Measurements from ENCODE around the gene SMIM44. TPM values are rescaled to one million over a fixed set of nuclear protein-coding genes. Genes with fewer than 3 reads are reported as not detected.

SMIM44 gene
- total and polyA plus RNA-seq, 2 donors (not counting 1 experiment from before 2014, with no cell fraction given), result not detected

GRCh38 chr19:3520166-3521103 is 37.2 kb upstream of the SMIM44 start:
- H3K27ac Mint-ChIP-seq, result no peak overlapping the region
- 96% methylated on average over 37 of the region's 37 CpGs for WGBS (ENCODE audit: insufficient coverage)
- peaks cover 33% of the 10 kb centered on the region for H3K4me1 Mint-ChIP-seq
- no peak for ATAC-seq (ENCODE audit: low read depth)
- peaks cover 0 to 50% of the 10 kb centered on the region in 2 experiments for H3K36me3 ChIP-seq (replicated peaks in 1 of 2; ENCODE audit: control extremely low read depth in 1 of 2, control insufficient read depth in 1 of 2, extremely low read depth in 1 of 2, insufficient read depth in 2 of 2, low read length in 1 of 2)
- TF ChIP-seq CTCF (IDR thresholded peaks at IDR 0.05), result no peak
- TF ChIP-seq EZH2 (IDR thresholded peaks at IDR 0.05; ENCODE audit: borderline replicate concordance, insufficient read depth, low read depth, low read length, poor library complexity, severe bottlenecking), result no peak
- no peak overlapping the region for H3K27ac ChIP-seq (ENCODE audit: low read length in 2 of 2)
- no peak for DNase-seq
- no peak overlapping the region for H3K4me3 Mint-ChIP-seq
- no peaks in the 10 kb centered on the region for H3K27me3 ChIP-seq (replicated peaks in 1 of 4; ENCODE audit: control extremely low read depth in 1 of 4, control insufficient read depth in 3 of 4, insufficient read depth in 4 of 4, low read length in 3 of 4)
- H3K79me2 ChIP-seq (ENCODE audit: control insufficient read depth, insufficient read depth, low read length), result peaks cover 95% of the 10 kb centered on the region
- no peaks in the 10 kb centered on the region for H3K9me3 Mint-ChIP-seq (ENCODE audit: insufficient read depth)
- no peaks in the 10 kb centered on the region for H3K27me3 Mint-ChIP-seq
- no peak overlapping the region for H3K4me2 ChIP-seq (replicated peaks; ENCODE audit: low read depth, low read length, poor library complexity, severe bottlenecking)
- peaks cover 10 to 31% of the 10 kb centered on the region in 2 donors for H3K4me1 ChIP-seq (ENCODE audit: control insufficient read depth in 2 of 2, insufficient read depth in 2 of 2, low read length in 2 of 2)
- H3K9me3 ChIP-seq (ENCODE audit: control extremely low read depth in 1 of 3, control insufficient read depth in 2 of 3, insufficient read depth in 1 of 3, low read length in 2 of 3), result peaks cover 0 to 5% (median 0%) of the 10 kb centered on the region in 3 donors
- POLR2A ChIA-PET, result no interaction called here
- CTCF ChIA-PET, result interaction anchor here (1.3 kb wide), 1 partner anchor 37 kb away, joined by 3 read pairs; the partner anchor contains the start of gene SMIM44
- H3K9ac ChIP-seq (ENCODE audit: low read length), result no peak overlapping the region
- H2AFZ ChIP-seq (ENCODE audit: insufficient read depth, low read depth, low read length, poor library complexity, severe bottlenecking), result no peak overlapping the region
- peaks cover 94% of the 10 kb centered on the region for H4K20me1 ChIP-seq (ENCODE audit: control insufficient read depth, insufficient read depth, low read length, poor library complexity, severe bottlenecking)
- no peak overlapping the region for H3K4me3 ChIP-seq (ENCODE audit: control extremely low read depth in 1 of 5, extremely low read depth in 1 of 5, insufficient read depth in 1 of 5, low read depth in 2 of 5, low read length in 4 of 5)
- intact Hi-C loops (cut with micrococcal nuclease), result no loop called here

GRCh38 chr19:3519126-3519525 is 35.9 kb upstream of the SMIM44 start:
- ChIA-PET CTCF (interaction anchor here (1.3 kb wide), 1 partner anchor 35 kb away, joined by 3 read pairs; the partner anchor contains the start of gene SMIM44), POLR2A (no interaction called here)
- H3K27me3 Mint-ChIP-seq, result no peaks in the 10 kb centered on the region
- H3K9me3 ChIP-seq (ENCODE audit: control extremely low read depth in 1 of 3, control insufficient read depth in 2 of 3, insufficient read depth in 1 of 3, low read length in 2 of 3), result peaks cover 0 to 5% (median 0%) of the 10 kb centered on the region in 3 donors
- no peak overlapping the region for H3K4me2 ChIP-seq (replicated peaks; ENCODE audit: low read depth, low read length, poor library complexity, severe bottlenecking)
- H3K4me3 Mint-ChIP-seq, result no peak overlapping the region
- WGBS (ENCODE audit: insufficient coverage), result 96% methylated on average over 17 of the region's 18 CpGs
- peaks cover 98% of the 10 kb centered on the region for H3K79me2 ChIP-seq (ENCODE audit: control insufficient read depth, insufficient read depth, low read length)
- no peaks in the 10 kb centered on the region for H3K27me3 ChIP-seq (replicated peaks in 1 of 4; ENCODE audit: control extremely low read depth in 1 of 4, control insufficient read depth in 3 of 4, insufficient read depth in 4 of 4, low read length in 3 of 4)
- H3K9ac ChIP-seq (ENCODE audit: low read length), result no peak overlapping the region
- intact Hi-C loops (cut with micrococcal nuclease), result loop anchor here (5.0 kb wide), 1 partner anchor 33 kb away; no protein-coding TSS in a partner anchor
- peaks cover 10 to 31% of the 10 kb centered on the region in 2 donors for H3K4me1 ChIP-seq (ENCODE audit: control insufficient read depth in 2 of 2, insufficient read depth in 2 of 2, low read length in 2 of 2)
- H3K27ac ChIP-seq (ENCODE audit: low read length in 2 of 2), result no peak overlapping the region
- DNase-seq (no peak), ATAC-seq (ENCODE audit: low read depth) (no peak)
- no peak overlapping the region for H2AFZ ChIP-seq (ENCODE audit: insufficient read depth, low read depth, low read length, poor library complexity, severe bottlenecking)
- no peak for TF ChIP-seq EZH2 (IDR thresholded peaks at IDR 0.05; ENCODE audit: borderline replicate concordance, insufficient read depth, low read depth, low read length, poor library complexity, severe bottlenecking)
- TF ChIP-seq CTCF (IDR thresholded peaks at IDR 0.05), result no peak
- H3K4me1 Mint-ChIP-seq, result peaks cover 41% of the 10 kb centered on the region
- no peaks in the 10 kb centered on the region for H3K9me3 Mint-ChIP-seq (ENCODE audit: insufficient read depth)
- H3K4me3 ChIP-seq (ENCODE audit: control extremely low read depth in 1 of 5, extremely low read depth in 1 of 5, insufficient read depth in 1 of 5, low read depth in 2 of 5, low read length in 4 of 5), result no peak overlapping the region
- H3K36me3 ChIP-seq (replicated peaks in 1 of 2; ENCODE audit: control extremely low read depth in 1 of 2, control insufficient read depth in 1 of 2, extremely low read depth in 1 of 2, insufficient read depth in 2 of 2, low read length in 1 of 2), result peaks cover 0 to 40% of the 10 kb centered on the region in 2 experiments
- H4K20me1 ChIP-seq (ENCODE audit: control insufficient read depth, insufficient read depth, low read length, poor library complexity, severe bottlenecking), result peaks cover 97% of the 10 kb centered on the region
- H3K27ac Mint-ChIP-seq, result no peak overlapping the region

Data from B cell (primary cell).